Neuronal stem cell (in vitro differentiated cells): ENCODE results near the gene NECAB2.

Experiments used
- DNase-seq: peaks from one replicate; pipeline ENCODE4 v3.0.0-alpha.2; 2013; ENCODE audit warnings: low spot score
- H2AFZ ChIP-seq: one replicate; pipeline ENCODE4 v1.6.1; 2013; ENCODE audit warnings: mild to moderate bottlenecking, low read length, inconsistent platforms
- H2AK5ac ChIP-seq: 2 replicates; pipeline ENCODE4 v1.6.1; 2013; ENCODE audit warnings: low read depth, mild to moderate bottlenecking, inconsistent platforms, low read length, moderate library complexity, mixed read lengths
- H2BK120ac ChIP-seq: 2 replicates; pipeline ENCODE4 v1.6.1; 2013; ENCODE audit warnings: low read depth, mild to moderate bottlenecking, inconsistent platforms, low read length, moderate library complexity, mixed read lengths
- H2BK12ac ChIP-seq: one replicate; pipeline ENCODE4 v1.6.1; 2013; ENCODE audit warnings: low read length, inconsistent platforms
- H2BK15ac ChIP-seq: 2 replicates; pipeline ENCODE4 v1.6.1; 2013; ENCODE audit warnings: mild to moderate bottlenecking, low read length, inconsistent platforms, mixed read lengths
- H2BK5ac ChIP-seq: one replicate; pipeline ENCODE4 v1.6.1; 2013; ENCODE audit warnings: inconsistent platforms, mild to moderate bottlenecking, low read length, moderate library complexity
- H3K14ac ChIP-seq: one replicate; pipeline ENCODE4 v1.6.1; 2013; ENCODE audit warnings: low read length, inconsistent platforms
- H3K18ac ChIP-seq: 2 replicates; pipeline ENCODE4 v1.6.1; 2013; ENCODE audit warnings: low read length, inconsistent platforms
- H3K23ac ChIP-seq: 2 replicates; pipeline ENCODE4 v1.6.1; 2013; ENCODE audit warnings: low read depth, mild to moderate bottlenecking, mixed read lengths, low read length, inconsistent platforms; ENCODE audit not compliant: poor library complexity
- H3K27ac ChIP-seq: replicated peaks from 3 replicates; pipeline ENCODE4 v1.5.1; 2013; ENCODE audit warnings: low read length, inconsistent platforms
- H3K27me3 ChIP-seq, 3 experiments: 2 replicates each; pipeline ENCODE4 v1.6.1; 2013; ENCODE audit warnings: low read length in 3 of 3, mild to moderate bottlenecking in 2 of 3, inconsistent platforms in 1 of 3, low read depth in 1 of 3, mixed read lengths in 1 of 3, moderate library complexity in 1 of 3; ENCODE audit not compliant: control insufficient read depth in 3 of 3, insufficient read depth in 3 of 3
- H3K36me3 ChIP-seq, 2 donors: replicated peaks in 1 of 2; 2 replicates each; pipeline ENCODE4 v1.6.1; 2013; ENCODE audit warnings: low read length in 2 of 2; ENCODE audit not compliant: control insufficient read depth in 2 of 2, insufficient read depth in 2 of 2
- H3K4ac ChIP-seq: 2 replicates; pipeline ENCODE4 v1.6.1; 2013; ENCODE audit warnings: inconsistent platforms, mild to moderate bottlenecking, low read length, moderate library complexity
- H3K4me1 ChIP-seq, 2 donors: 1 replicate in 1 of 2; 2 replicates in 1 of 2; pipeline ENCODE4 v1.6.1; 2013; ENCODE audit warnings: low read length in 2 of 2, low read depth in 1 of 2; ENCODE audit not compliant: control insufficient read depth in 2 of 2, insufficient read depth in 1 of 2
- H3K4me2 ChIP-seq: one replicate; pipeline ENCODE4 v1.6.1; 2013; ENCODE audit warnings: mild to moderate bottlenecking, low read length, inconsistent platforms; ENCODE audit not compliant: insufficient read depth, poor library complexity, severe bottlenecking
- H3K4me3 ChIP-seq, 2 donors: 2 replicates each; pipeline ENCODE4 v1.5.1; 2013; ENCODE audit warnings: low read length in 2 of 2, mild to moderate bottlenecking in 2 of 2, inconsistent platforms in 1 of 2, moderate library complexity in 1 of 2
- H3K79me1 ChIP-seq: one replicate; pipeline ENCODE4 v1.6.1; 2013; ENCODE audit warnings: low read depth, mild to moderate bottlenecking, inconsistent platforms, low read length, moderate library complexity
- H3K9ac ChIP-seq: one replicate; pipeline ENCODE4 v1.6.1; 2013; ENCODE audit warnings: mild to moderate bottlenecking, low read depth, low read length, inconsistent platforms; ENCODE audit not compliant: poor library complexity
- H3K9me3 ChIP-seq, 2 donors: replicated peaks in 1 of 2; 2 replicates each; pipeline versions ENCODE3 to v1.6.1; 2013; ENCODE audit warnings: low read length in 2 of 2, mild to moderate bottlenecking in 2 of 2, inconsistent platforms in 1 of 2, low read depth in 1 of 2, mixed read lengths in 1 of 2, moderate library complexity in 1 of 2; ENCODE audit not compliant: control insufficient read depth in 2 of 2, insufficient read depth in 1 of 2
- H4K8ac ChIP-seq: one replicate; pipeline ENCODE4 v1.6.1; 2013; ENCODE audit warnings: low read depth, mild to moderate bottlenecking, inconsistent platforms, low read length, moderate library complexity
- H4K91ac ChIP-seq: one replicate; pipeline ENCODE4 v1.6.1; 2013; ENCODE audit warnings: low read length, low read depth, mild to moderate bottlenecking, inconsistent platforms; ENCODE audit not compliant: poor library complexity
- WGBS, 2 donors: extraction: QIAGEN DNeasy Blood & Tissue Kit; methylation state at CpG; one replicate each; pipeline ENCODE4 v1.1.7; 2013; ENCODE audit warnings: missing lambda C conversion rate in 2 of 2, mixed read lengths in 1 of 2; ENCODE audit not compliant: insufficient read length in 2 of 2, insufficient replicate concordance in 1 of 2; ENCODE audit errors: extremely low coverage in 2 of 2; 5-methylcytosine and 5-hydroxymethylcytosine counted together

Gene NECAB2

GRCh38 chr16:84036982-84037425 lies 69.0 kb downstream of the NECAB2 start:
- H4K8ac ChIP-seq: no peak overlapping the region
- no peak overlapping the region for H2BK15ac ChIP-seq
- no peak overlapping the region for H2BK120ac ChIP-seq
- no peak overlapping the region for H3K4me2 ChIP-seq
- H2BK5ac ChIP-seq: no peak overlapping the region
- H3K36me3 ChIP-seq: no peaks in the 10 kb centered on the region
- H3K27me3 ChIP-seq: no peaks in the 10 kb centered on the region
- DNase-seq: no peak
- no peak overlapping the region for H3K4ac ChIP-seq
- H3K27ac ChIP-seq: no peak overlapping the region
- H3K23ac ChIP-seq: no peak overlapping the region
- no CpG with 5 or more reads among the region's 8 CpGs for WGBS, 2 donors
- no peak overlapping the region for H3K9ac ChIP-seq
- no peak overlapping the region for H2BK12ac ChIP-seq
- no peak overlapping the region for H2AK5ac ChIP-seq
- H3K79me1 ChIP-seq: no peaks in the 10 kb centered on the region
- no peak overlapping the region for H2AFZ ChIP-seq
- peaks cover 3 to 6% of the 10 kb centered on the region in 2 donors for H3K9me3 ChIP-seq
- no peak overlapping the region for H4K91ac ChIP-seq
- H3K14ac ChIP-seq: no peak overlapping the region
- H3K4me1 ChIP-seq: peaks cover 7 to 9% of the 10 kb centered on the region in 2 donors
- no peak overlapping the region for H3K4me3 ChIP-seq
- no peak overlapping the region for H3K18ac ChIP-seq

GRCh38 chr16:84038469-84038868 lies 70.4 kb downstream of the NECAB2 start:
- peaks cover 3 to 6% of the 10 kb centered on the region in 2 donors for H3K9me3 ChIP-seq
- no peak overlapping the region for H3K4ac ChIP-seq
- no peak overlapping the region for H2AFZ ChIP-seq
- no peak overlapping the region for H4K8ac ChIP-seq
- no peak overlapping the region for H3K9ac ChIP-seq
- no peak overlapping the region for H3K27ac ChIP-seq
- no peak overlapping the region for H3K23ac ChIP-seq
- H2BK120ac ChIP-seq: no peak overlapping the region
- no peak overlapping the region for H4K91ac ChIP-seq
- H2AK5ac ChIP-seq: no peak overlapping the region
- H3K4me3 ChIP-seq: no peak overlapping the region
- DNase-seq: no peak
- H3K4me2 ChIP-seq: no peak overlapping the region
- no peaks in the 10 kb centered on the region for H3K36me3 ChIP-seq
- no peak overlapping the region for H3K18ac ChIP-seq
- no peak overlapping the region for H2BK15ac ChIP-seq
- no peaks in the 10 kb centered on the region for H3K79me1 ChIP-seq
- H3K14ac ChIP-seq: no peak overlapping the region
- no peaks in the 10 kb centered on the region for H3K27me3 ChIP-seq
- peaks cover 8 to 12% of the 10 kb centered on the region in 2 donors for H3K4me1 ChIP-seq
- WGBS, 2 donors: no CpG with 5 or more reads among the region's 12 CpGs
- no peak overlapping the region for H2BK5ac ChIP-seq
- H2BK12ac ChIP-seq: no peak overlapping the region

- Histone ChIP-seq H3K9me3 (peaks cover 3 to 4% of the 10 kb centered on the region in 2 donors), H3K27ac (no peak overlapping the region), H2BK120ac (no peak overlapping the region), H4K8ac (no peak overlapping the region), H2BK15ac (no peak overlapping the region), H3K4me3 (no peak overlapping the region), H2AK5ac (peak overlapping the region; percentile 2), H2AFZ (no peak overlapping the region), H2BK5ac (peak overlapping the region; percentile 43), H3K18ac (peak overlapping the region; percentile 45), H3K79me1 (no peaks in the 10 kb centered on the region), H3K23ac (no peak overlapping the region), H3K9ac (no peak overlapping the region), H4K91ac (no peak overlapping the region), H3K4ac (no peak overlapping the region), H3K4me2 (no peak overlapping the region), H3K36me3 (no peaks in the 10 kb centered on the region), H3K27me3 (no peaks in the 10 kb centered on the region), H3K14ac (no peak overlapping the region), H2BK12ac (no peak overlapping the region), H3K4me1 (peaks cover 17 to 24% of the 10 kb centered on the region in 2 donors)
- no CpG with 5 or more reads among the region's 12 CpGs for WGBS, 2 donors
- no peak for DNase-seq
These were observed 71.7 kb downstream of the NECAB2 start for GRCh38 chr16:84039696-84040095.

- H3K27me3 ChIP-seq: no peaks in the 10 kb centered on the region
- no peak overlapping the region for H3K23ac ChIP-seq
- H3K4ac ChIP-seq: no peak overlapping the region
- peaks cover 3 to 4% of the 10 kb centered on the region in 2 donors for H3K9me3 ChIP-seq
- H3K4me2 ChIP-seq: no peak overlapping the region
- H3K18ac ChIP-seq: peak overlapping the region; percentile 45
- no CpG with 5 or more reads among the region's 14 CpGs for WGBS, 2 donors
- no peak overlapping the region for H3K27ac ChIP-seq
- no peak overlapping the region for H3K9ac ChIP-seq
- no peak overlapping the region for H2BK12ac ChIP-seq
- peak overlapping the region; percentile 43 for H2BK5ac ChIP-seq
- no peaks in the 10 kb centered on the region for H3K36me3 ChIP-seq
- H2AK5ac ChIP-seq: peak overlapping the region; percentile 2
- no peak overlapping the region for H4K91ac ChIP-seq
- H2AFZ ChIP-seq: no peak overlapping the region
- H3K4me3 ChIP-seq: no peak overlapping the region
- peak overlapping the region; percentile 29 for H2BK15ac ChIP-seq
- no peaks in the 10 kb centered on the region for H3K79me1 ChIP-seq
- H3K14ac ChIP-seq: no peak overlapping the region
- no peak for DNase-seq
- H2BK120ac ChIP-seq: no peak overlapping the region
- no peak overlapping the region for H4K8ac ChIP-seq
- H3K4me1 ChIP-seq: peaks cover 17 to 27% of the 10 kb centered on the region in 2 donors
These were observed 72.3 kb downstream of the NECAB2 start for GRCh38 chr16:84040226-84040822.
